Measurements from ENCODE around the gene NT5M. TPM values are rescaled to one million over a fixed set of nuclear protein-coding genes. Genes with fewer than 3 reads are reported as not detected.
"Not testable (repeated sequence)": the region's sequence is repeated elsewhere in the genome, so short reads cannot be mapped to it uniquely, and the experiment has no call there.

The NT5M gene
- total and polyA plus RNA-seq, 4 donors = 4.1 to 18.2 (median 11.6) TPM

GRCh38 chr17:17380145-17380925 lies 77.2 kb downstream of the NT5M start:
- WGBS (ENCODE audit: insufficient coverage) = 57% methylated on average over 11 of the region's 18 CpGs
- no peak overlapping the region for H3K27ac ChIP-seq (ENCODE audit: low read depth, low read length)

DNA sequence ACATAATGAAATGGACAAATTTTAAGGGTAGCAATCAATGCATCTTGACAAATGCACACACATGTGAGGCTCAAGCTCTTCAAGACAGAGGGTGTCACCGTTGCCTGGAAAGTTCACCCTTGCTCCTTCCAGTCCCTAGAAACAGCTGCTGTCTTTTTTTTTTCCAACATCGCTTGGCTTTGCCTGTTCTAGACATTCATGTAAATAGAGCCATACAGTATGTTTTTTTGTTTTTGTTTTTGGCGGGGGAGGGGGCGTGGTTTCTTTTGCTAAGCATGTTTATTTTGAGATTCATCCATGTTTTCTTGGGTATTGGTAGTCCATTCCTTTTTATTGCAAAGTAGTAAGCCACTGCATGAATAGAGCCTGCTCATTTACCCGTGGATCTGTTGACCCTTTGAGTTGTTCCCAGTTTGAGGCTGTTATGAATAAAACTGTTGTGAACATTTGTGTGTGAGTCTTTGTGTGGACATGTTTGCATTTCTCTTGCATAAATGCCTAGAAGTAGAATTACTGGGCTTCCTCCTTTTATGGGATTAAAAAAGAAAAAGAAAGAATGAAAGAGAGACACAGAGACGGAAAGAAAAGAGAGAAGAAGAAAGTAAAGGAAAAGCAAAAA lies 78.4 kb downstream of the NT5M start:
- H3K9me3 ChIP-seq (ENCODE audit: control insufficient read depth, insufficient read depth, low read length) = no peaks in the 10 kb centered on the region
- no peaks in the 10 kb centered on the region for H3K36me3 ChIP-seq (ENCODE audit: control insufficient read depth, insufficient read depth, low read length)
- H3K27me3 ChIP-seq (ENCODE audit: control insufficient read depth, insufficient read depth, low read length) = peaks cover 2% of the 10 kb centered on the region
- 39% methylated on average over 5 of the region's 6 CpGs for WGBS (ENCODE audit: insufficient coverage)
- H3K27ac ChIP-seq (ENCODE audit: low read depth, low read length) = peak overlapping the region; percentile 62
- H3K4me3 ChIP-seq (ENCODE audit: low read depth, low read length) = no peak overlapping the region
- H3K4me1 ChIP-seq (ENCODE audit: control insufficient read depth, insufficient read depth, low read length) = peaks cover 54% of the 10 kb centered on the region
- peak in 2 of 6 donors; percentile 14 to 61 for DNase-seq (ENCODE audit: low read depth in 4 of 6, low spot score in 6 of 6)

More at GRCh38 chr17:17380145-17380925, 77.2 kb downstream of the NT5M start:
- DNase-seq (ENCODE audit: low read depth in 4 of 6, low spot score in 6 of 6) = peak in 1 of 6 donors; percentile 86
- no peaks in the 10 kb centered on the region for H3K9me3 ChIP-seq (ENCODE audit: control insufficient read depth, insufficient read depth, low read length)
- H3K27me3 ChIP-seq (ENCODE audit: control insufficient read depth, insufficient read depth, low read length) = peaks cover 2% of the 10 kb centered on the region
- H3K36me3 ChIP-seq (ENCODE audit: control insufficient read depth, insufficient read depth, low read length) = no peaks in the 10 kb centered on the region
- H3K4me1 ChIP-seq (ENCODE audit: control insufficient read depth, insufficient read depth, low read length) = peaks cover 42% of the 10 kb centered on the region
- no peak overlapping the region for H3K4me3 ChIP-seq (ENCODE audit: low read depth, low read length)

- no peak for DNase-seq (ENCODE audit: low read depth in 4 of 6, low spot score in 6 of 6)
- H3K36me3 ChIP-seq (ENCODE audit: control insufficient read depth, insufficient read depth, low read length) = no peaks in the 10 kb centered on the region
These were observed 78.9 kb downstream of the NT5M start for GRCh38 chr17:17382065-17382459.

GRCh38 chr17:17382971-17383370 lies 79.8 kb downstream of the NT5M start:
- Histone ChIP-seq H3K4me3 (ENCODE audit: low read depth, low read length) (no peak overlapping the region), H3K27me3 (ENCODE audit: control insufficient read depth, insufficient read depth, low read length) (peaks cover 2% of the 10 kb centered on the region), H3K36me3 (ENCODE audit: control insufficient read depth, insufficient read depth, low read length) (no peaks in the 10 kb centered on the region), H3K27ac (ENCODE audit: low read depth, low read length) (no peak overlapping the region), H3K9me3 (ENCODE audit: control insufficient read depth, insufficient read depth, low read length) (no peaks in the 10 kb centered on the region), H3K4me1 (ENCODE audit: control insufficient read depth, insufficient read depth, low read length) (peaks cover 52% of the 10 kb centered on the region)
- 33% methylated on average over 4 of the region's 6 CpGs for WGBS (ENCODE audit: insufficient coverage)
- peak in 2 of 6 donors; percentile 14 to 78 for DNase-seq (ENCODE audit: low read depth in 4 of 6, low spot score in 6 of 6)

More at GRCh38 chr17:17382065-17382459, 78.9 kb downstream of the NT5M start:
- no peak overlapping the region for H3K4me3 ChIP-seq (ENCODE audit: low read depth, low read length)
- 100% methylated on average over 1 of the region's 3 CpGs for WGBS (ENCODE audit: insufficient coverage)
- H3K27ac ChIP-seq (ENCODE audit: low read depth, low read length) = peak overlapping the region; percentile 62
- H3K9me3 ChIP-seq (ENCODE audit: control insufficient read depth, insufficient read depth, low read length) = no peaks in the 10 kb centered on the region
- peaks cover 52% of the 10 kb centered on the region for H3K4me1 ChIP-seq (ENCODE audit: control insufficient read depth, insufficient read depth, low read length)
- H3K27me3 ChIP-seq (ENCODE audit: control insufficient read depth, insufficient read depth, low read length) = peaks cover 2% of the 10 kb centered on the region

GRCh38 chr17:17383431-17384290 lies 80.5 kb downstream of the NT5M start:
- not testable (repeated sequence) for H3K36me3 ChIP-seq (ENCODE audit: control insufficient read depth, insufficient read depth, low read length); H3K9me3 ChIP-seq (ENCODE audit: control insufficient read depth, insufficient read depth, low read length); H3K27me3 ChIP-seq (ENCODE audit: control insufficient read depth, insufficient read depth, low read length); H3K4me3 ChIP-seq (ENCODE audit: low read depth, low read length); DNase-seq (ENCODE audit: low read depth in 4 of 6, low spot score in 6 of 6); H3K27ac ChIP-seq (ENCODE audit: low read depth, low read length)
- 89% methylated on average over 52 of the region's 61 CpGs for WGBS (ENCODE audit: insufficient coverage)
- peaks cover 55% of the 10 kb centered on the region for H3K4me1 ChIP-seq (ENCODE audit: control insufficient read depth, insufficient read depth, low read length)

GRCh38 chr17:17384291-17384615 lies 81.1 kb downstream of the NT5M start:
- Histone ChIP-seq H3K27ac (ENCODE audit: low read depth, low read length) (no peak overlapping the region), H3K4me3 (ENCODE audit: low read depth, low read length) (no peak overlapping the region), H3K4me1 (ENCODE audit: control insufficient read depth, insufficient read depth, low read length) (peaks cover 52% of the 10 kb centered on the region), H3K9me3 (ENCODE audit: control insufficient read depth, insufficient read depth, low read length) (no peaks in the 10 kb centered on the region), H3K27me3 (ENCODE audit: control insufficient read depth, insufficient read depth, low read length) (peaks cover 2% of the 10 kb centered on the region), H3K36me3 (ENCODE audit: control insufficient read depth, insufficient read depth, low read length) (no peaks in the 10 kb centered on the region)
- 87% methylated on average over 6 of the region's 6 CpGs for WGBS (ENCODE audit: insufficient coverage)
- no peak for DNase-seq (ENCODE audit: low read depth in 4 of 6, low spot score in 6 of 6)

- no peaks in the 10 kb centered on the region for H3K36me3 ChIP-seq (ENCODE audit: control insufficient read depth, insufficient read depth, low read length)
- H3K4me1 ChIP-seq (ENCODE audit: control insufficient read depth, insufficient read depth, low read length) = peaks cover 45% of the 10 kb centered on the region
- no peak overlapping the region for H3K27ac ChIP-seq (ENCODE audit: low read depth, low read length)
- no peak for DNase-seq (ENCODE audit: low read depth in 4 of 6, low spot score in 6 of 6)
- H3K9me3 ChIP-seq (ENCODE audit: control insufficient read depth, insufficient read depth, low read length) = no peaks in the 10 kb centered on the region
- no peak overlapping the region for H3K4me3 ChIP-seq (ENCODE audit: low read depth, low read length)
- peaks cover under 1% of the 10 kb centered on the region for H3K27me3 ChIP-seq (ENCODE audit: control insufficient read depth, insufficient read depth, low read length)
- 96% methylated on average over 4 of the region's 8 CpGs for WGBS (ENCODE audit: insufficient coverage)
These were observed 81.8 kb downstream of the NT5M start for GRCh38 chr17:17384961-17385360.

GRCh38 chr17:17385491-17385890 lies 82.3 kb downstream of the NT5M start:
- no peak overlapping the region for H3K4me3 ChIP-seq (ENCODE audit: low read depth, low read length)
- no peak overlapping the region for H3K27ac ChIP-seq (ENCODE audit: low read depth, low read length)
- H3K36me3 ChIP-seq (ENCODE audit: control insufficient read depth, insufficient read depth, low read length) = no peaks in the 10 kb centered on the region
- DNase-seq (ENCODE audit: low read depth in 4 of 6, low spot score in 6 of 6) = peak in 3 of 6 donors; percentile 32 to 93 (median 67)
- WGBS (ENCODE audit: insufficient coverage) = 28% methylated on average over 11 of the region's 11 CpGs
- H3K9me3 ChIP-seq (ENCODE audit: control insufficient read depth, insufficient read depth, low read length) = no peaks in the 10 kb centered on the region
- H3K4me1 ChIP-seq (ENCODE audit: control insufficient read depth, insufficient read depth, low read length) = peaks cover 39% of the 10 kb centered on the region
- no peaks in the 10 kb centered on the region for H3K27me3 ChIP-seq (ENCODE audit: control insufficient read depth, insufficient read depth, low read length)

GRCh38 chr17:17386094-17386800 lies 83.1 kb downstream of the NT5M start:
- Histone ChIP-seq H3K4me3 (ENCODE audit: low read depth, low read length) (no peak overlapping the region), H3K27ac (ENCODE audit: low read depth, low read length) (no peak overlapping the region), H3K36me3 (ENCODE audit: control insufficient read depth, insufficient read depth, low read length) (no peaks in the 10 kb centered on the region), H3K4me1 (ENCODE audit: control insufficient read depth, insufficient read depth, low read length) (peaks cover 32% of the 10 kb centered on the region), H3K9me3 (ENCODE audit: control insufficient read depth, insufficient read depth, low read length) (no peaks in the 10 kb centered on the region), H3K27me3 (ENCODE audit: control insufficient read depth, insufficient read depth, low read length) (no peaks in the 10 kb centered on the region)
- peak in 1 of 6 donors; percentile 55 for DNase-seq (ENCODE audit: low read depth in 4 of 6, low spot score in 6 of 6)
- 69% methylated on average over 15 of the region's 15 CpGs for WGBS (ENCODE audit: insufficient coverage)
